LNCaP clone FGC (cell line): ENCODE results near the gene RAB27A.

Source experiments
- DNase-seq: peaks from one replicate; pipeline ENCODE4 v3.0.0-alpha.2; 2011; ENCODE audit warnings: low read depth
- H3K4me3 ChIP-seq: 2 replicates; pipeline ENCODE4 v1.5.1; 2011; ENCODE audit warnings: mild to moderate bottlenecking, low read depth, low read length, control low read depth
- CTCF ChIP-seq: IDR thresholded peaks from 2 replicates; pipeline ENCODE4 v1.5.1; 2012; ENCODE audit warnings: mild to moderate bottlenecking; ENCODE audit not compliant: control insufficient read depth, insufficient read depth; ENCODE audit errors: extremely low read depth

Gene RAB27A

GRCh38 chr15:55186331-55186730 is 103.3 kb downstream of the RAB27A start:
- TF ChIP-seq CTCF: no peak
- DNase-seq: no peak
- H3K4me3 ChIP-seq: no peak overlapping the region

- DNase-seq: no peak
- TF ChIP-seq CTCF: no peak
- no peak overlapping the region for H3K4me3 ChIP-seq
These were observed 105.9 kb downstream of the RAB27A start for GRCh38 chr15:55183679-55184078.

GRCh38 chr15:55179141-55179540 is 110.5 kb downstream of the RAB27A start:
- no peak for TF ChIP-seq CTCF
- H3K4me3 ChIP-seq: no peak overlapping the region
- DNase-seq: no peak

- no peak overlapping the region for H3K4me3 ChIP-seq
- no peak for TF ChIP-seq CTCF
- DNase-seq: no peak
These were observed 119.3 kb downstream of the RAB27A start for GRCh38 chr15:55170361-55170760.

- peak; percentile 50 for DNase-seq
- H3K4me3 ChIP-seq: no peak overlapping the region
- peak; percentile 84 for TF ChIP-seq CTCF
These were observed 121.2 kb downstream of the RAB27A start for GRCh38 chr15:55168350-55168974.

GRCh38 chr15:55164284-55164683 is 125.3 kb downstream of the RAB27A start:
- no peak overlapping the region for H3K4me3 ChIP-seq
- TF ChIP-seq CTCF: no peak
- DNase-seq: no peak
